Upper lobe of left lung (tissue), 6 donors: Measurements from ENCODE around the gene EVC. TPM values are rescaled to one million over a fixed set of nuclear protein-coding genes. Genes with fewer than 3 reads are reported as not detected.
"Not testable (repeated sequence)": the region's sequence is repeated elsewhere in the genome, so short reads cannot be mapped to it uniquely, and the experiment has no call there.

Source experiments
- ATAC-seq, 2 donors: fragments of 200-7000 bp; cut with Tn5 transposase; one replicate each; pipeline ENCODE4 v1.9.1; 2022; ENCODE audit warnings: mild to moderate bottlenecking in 2 of 2, moderate library complexity in 2 of 2; ENCODE audit not compliant: low FRiP score in 2 of 2
- DNase-seq, 2 donors: peaks; one replicate each; pipeline ENCODE4 v3.0.0-alpha.2; 2019 to 2020
- H3K27ac ChIP-seq, 4 donors: fragments of 200-600 bp; sonication (generic); one replicate each; pipeline ENCODE4 v1.5.1; 2016 to 2019
- H3K27me3 ChIP-seq, 4 donors: fragments of 200-600 bp; sonication (generic); one replicate each; pipeline ENCODE4 v1.5.1; 2017 to 2019
- H3K36me3 ChIP-seq, 4 donors: fragments of 200-600 bp; sonication (generic); one replicate each; pipeline ENCODE4 v1.5.1; 2016 to 2019
- H3K4me1 ChIP-seq, 4 donors: fragments of 200-600 bp; sonication (generic); one replicate each; pipeline ENCODE4 v1.5.1; 2018 to 2019
- H3K4me3 ChIP-seq, 4 donors: fragments of 200-600 bp; sonication (generic); one replicate each; pipeline ENCODE4 v1.5.1; 2017 to 2019; ENCODE audit warnings: mild to moderate bottlenecking in 2 of 4, moderate library complexity in 1 of 4
- H3K9me3 ChIP-seq, 4 donors: fragments of 200-600 bp; sonication (generic); one replicate each; pipeline ENCODE4 v1.5.1; 2018 to 2019
- CTCF ChIP-seq, 6 experiments: fragments of 450-650 bp in 4 of 6; fragments of 200-600 bp in 2 of 6; sonication (generic) in 2 of 6; IDR thresholded peaks; one replicate each; pipeline ENCODE4 v1.5.1; 2016 to 2019; ENCODE audit warnings: antibody characterized with exemption in 6 of 6
- EP300 ChIP-seq, 4 donors: sonication (generic); formaldehyde crosslinking; IDR thresholded peaks; one replicate each; pipeline ENCODE4 v1.5.1; 2017; ENCODE audit warnings: antibody characterized with exemption in 4 of 4, control low read depth in 2 of 4
- POLR2A ChIP-seq, 4 donors: fragments of 450-650 bp; IDR thresholded peaks; one replicate each; pipeline ENCODE4 v1.5.1; 2016 to 2017; ENCODE audit warnings: antibody characterized with exemption in 4 of 4, mild to moderate bottlenecking in 2 of 4
- POLR2AphosphoS5 ChIP-seq, 2 donors: sonication (generic); formaldehyde crosslinking; IDR thresholded peaks; one replicate each; pipeline ENCODE4 v1.5.1; 2017; ENCODE audit warnings: antibody characterized with exemption in 2 of 2
- WGBS, 2 donors: methylation state at CpG; one replicate each; pipeline ENCODE4 v1.1.5; 2017 to 2018; 5-methylcytosine and 5-hydroxymethylcytosine counted together
- total RNA-seq, 6 donors: library from RNA; depleted of rRNA in 4 of 6; stranded (reverse); fragments of >200 nt in 4 of 6; gene quantifications; one replicate each; pipeline versions ENCODE4 v1.1.0 to v1.2.1, GENCODE V29; 2016 to 2021
- donor health status: DM: no; HTN: no; CAD: no; lungs with moderate emphysema.
- donor health status: DM: no; HTN: yes; CAD: no; lungs with severe emphysema.

Gene EVC
- total RNA-seq, 6 donors from 2014 or later, result 25.6 to 65.1 (median 36.2) TPM

GRCh38 chr4:5854929-5855328 lies 143.9 kb downstream of the EVC start:
- 89 to 91% methylated on average over 3 of the region's 3 CpGs for WGBS, 2 donors
- ATAC-seq (no peak), DNase-seq (no peak)

GRCh38 chr4:5856362-5856761 lies 145.4 kb downstream of the EVC start:
- not testable (repeated sequence) for H3K9me3 ChIP-seq, ATAC-seq, H3K4me3 ChIP-seq, H3K4me1 ChIP-seq, H3K36me3 ChIP-seq, DNase-seq, H3K27ac ChIP-seq, H3K27me3 ChIP-seq
- 85 to 93% methylated on average over 3 of the region's 3 CpGs for WGBS, 2 donors

More at GRCh38 chr4:5854929-5855328, 143.9 kb downstream of the EVC start:
- Histone ChIP-seq H3K36me3 (no peaks in the 10 kb centered on the region), H3K9me3 (no peaks in the 10 kb centered on the region), H3K27me3 (no peaks in the 10 kb centered on the region), H3K4me3 (no peak overlapping the region), H3K27ac (no peak overlapping the region), H3K4me1 (no peaks in the 10 kb centered on the region)
- TF ChIP-seq CTCF (IDR thresholded peaks at IDR 0.05) (no peak), POLR2AphosphoS5 (IDR thresholded peaks at IDR 0.05) (no peak), POLR2A (IDR thresholded peaks at IDR 0.05) (no peak), EP300 (IDR thresholded peaks at IDR 0.05) (no peak)

- Histone ChIP-seq H3K4me3 (no peak overlapping the region), H3K4me1 (no peaks in the 10 kb centered on the region), H3K27me3 (no peaks in the 10 kb centered on the region), H3K36me3 (no peaks in the 10 kb centered on the region), H3K27ac (no peak overlapping the region), H3K9me3 (no peaks in the 10 kb centered on the region)
- DNase-seq (no peak), ATAC-seq (no peak)
- WGBS, 2 donors, result 92 to 93% methylated on average over 2 of the region's 2 CpGs
- TF ChIP-seq CTCF (IDR thresholded peaks at IDR 0.05) (no peak), POLR2AphosphoS5 (IDR thresholded peaks at IDR 0.05) (no peak), EP300 (IDR thresholded peaks at IDR 0.05) (no peak), POLR2A (IDR thresholded peaks at IDR 0.05) (no peak)
Observed at GRCh38 chr4:5857199-5857598, 146.2 kb downstream of the EVC start.

GRCh38 chr4:5858020-5858769 lies 147.2 kb downstream of the EVC start:
- no peaks in the 10 kb centered on the region for H3K4me1 ChIP-seq
- 85 to 86% methylated on average over 16 of the region's 16 CpGs for WGBS, 2 donors
- ATAC-seq (no peak), DNase-seq (no peak)
- no peaks in the 10 kb centered on the region for H3K36me3 ChIP-seq
- no peaks in the 10 kb centered on the region for H3K27me3 ChIP-seq
- TF ChIP-seq EP300 (IDR thresholded peaks at IDR 0.05) (no peak), POLR2A (IDR thresholded peaks at IDR 0.05) (no peak), POLR2AphosphoS5 (IDR thresholded peaks at IDR 0.05) (no peak), CTCF (IDR thresholded peaks at IDR 0.05) (no peak)
- H3K27ac ChIP-seq, result no peak overlapping the region
- H3K4me3 ChIP-seq, result no peak overlapping the region
- no peaks in the 10 kb centered on the region for H3K9me3 ChIP-seq

GRCh38 chr4:5863461-5864113 lies 152.6 kb downstream of the EVC start:
- Histone ChIP-seq H3K36me3 (no peaks in the 10 kb centered on the region), H3K27ac (no peak overlapping the region), H3K4me3 (no peak overlapping the region), H3K4me1 (peaks cover 0 to 8% (median 0%) of the 10 kb centered on the region in 4 donors), H3K27me3 (no peaks in the 10 kb centered on the region), H3K9me3 (no peaks in the 10 kb centered on the region)
- 56% methylated on average over 15 of the region's 15 CpGs for WGBS, 2 donors
- ATAC-seq, result peak in 1 of 2 donors; percentile 55
- TF ChIP-seq CTCF (IDR thresholded peaks at IDR 0.05), result no peak
- no peak for TF ChIP-seq POLR2AphosphoS5 (IDR thresholded peaks at IDR 0.05)
- TF ChIP-seq POLR2A (IDR thresholded peaks at IDR 0.05), result no peak
- no peak for TF ChIP-seq EP300 (IDR thresholded peaks at IDR 0.05)
- DNase-seq, result no peak

Other genes with a start within 250 kb of the EVC start
- gene EVC2, start 2.6 kb upstream of the EVC start, total RNA-seq, result 10 to 100 TPM in 2 of 6 donors, 1 to 10 TPM in 4; 3.2 to 26.2 (median 5.6) TPM
- gene CRMP1, start 181.9 kb downstream of the EVC start, total RNA-seq, result 1 to 10 TPM in 5 of 6 donors, under 1 TPM in 1; 0.89 to 5.7 (median 2.0) TPM